SK-N-MC (cell line): ENCODE results near the gene PLXNC1.

ENCODE experiments used
- EZH2 ChIP-seq: fragments of 200-600 bp; sonication (generic); IDR thresholded peaks from one replicate; pipeline ENCODE4 v1.6.1; 2017; ENCODE audit warnings: antibody characterized with exemption
- POLR2AphosphoS5 ChIP-seq: IDR thresholded peaks from 2 replicates; pipeline ENCODE4 v1.6.1; 2012; ENCODE audit warnings: mild to moderate bottlenecking, low read depth, low read length, borderline replicate concordance

GRCh38 chr12:94165670-94166364 lies 17.4 kb downstream of the PLXNC1 start:
- no peak for TF ChIP-seq EZH2
- no peak for TF ChIP-seq POLR2AphosphoS5
